HG03045 (cell line): ENCODE data around the gene ACOT9.
"Not testable (repeated sequence)": the region's sequence is repeated elsewhere in the genome, so short reads cannot be mapped to it uniquely, and the experiment has no call there.

Experiments used
- ATAC-seq: cut with Tn5 transposase; IDR thresholded peaks from one replicate; pipeline ENCODE4 v1.9.1; 2021; ENCODE audit warnings: mild to moderate bottlenecking, moderate library complexity; ENCODE audit not compliant: unreplicated experiment

The ACOT9 gene

GRCh38 chrX:23742697-23743622 is at the start of gene ACOT9:
Gene ACOT9 (minus strand): TSS chrX:23743276. CDS start chrX:23743144, 132 bp downstream.
- ATAC-seq = peak; percentile 99

GRCh38 chrX:23790155-23790497 is 47.0 kb upstream of the ACOT9 start:
- ATAC-seq = no peak

- ATAC-seq = no peak
Observed at GRCh38 chrX:23789386-23790154, 46.5 kb upstream of the ACOT9 start.

GRCh38 chrX:23788946-23789345 is 45.9 kb upstream of the ACOT9 start:
- no peak for ATAC-seq

GRCh38 chrX:23788521-23788920 is 45.4 kb upstream of the ACOT9 start:
- no peak for ATAC-seq

- no peak for ATAC-seq
Observed at GRCh38 chrX:23787745-23788118, 44.7 kb upstream of the ACOT9 start.

- no peak for ATAC-seq
Observed at GRCh38 chrX:23786268-23786815, 43.3 kb upstream of the ACOT9 start.

GRCh38 chrX:23785580-23785979 is 42.5 kb upstream of the ACOT9 start:
- ATAC-seq = no peak

GRCh38 chrX:23784470-23785331 is 41.6 kb upstream of the ACOT9 start:
- ATAC-seq = no peak

- ATAC-seq = no peak
Observed at GRCh38 chrX:23783589-23784469, 40.8 kb upstream of the ACOT9 start.

- ATAC-seq = peak; percentile 91
Observed at GRCh38 chrX:23782863-23783588, 40.0 kb upstream of the ACOT9 start, which contains the start of gene SAT1. Gene SAT1 (plus strand): TSS chrX:23783173. CDS start chrX:23783352, 179 bp downstream.

- no peak for ATAC-seq
Observed at GRCh38 chrX:23782455-23782854, 39.4 kb upstream of the ACOT9 start.

GRCh38 chrX:23779025-23779424 is 35.9 kb upstream of the ACOT9 start:
- ATAC-seq = no peak

GRCh38 chrX:23776363-23776762 is 33.3 kb upstream of the ACOT9 start:
- ATAC-seq = no peak

GRCh38 chrX:23773601-23774175 is 30.6 kb upstream of the ACOT9 start:
- peak; percentile 66 for ATAC-seq

GRCh38 chrX:23771086-23771485 is 28.0 kb upstream of the ACOT9 start:
- not testable (repeated sequence) for ATAC-seq

GRCh38 chrX:23770142-23770541 is 27.1 kb upstream of the ACOT9 start:
- ATAC-seq = no peak

GRCh38 chrX:23766650-23767551 is 23.8 kb upstream of the ACOT9 start:
- ATAC-seq = no peak
